GM19025 (cell line): ENCODE results near the gene COPA.
A peak's percentile ranks its signal among the peaks of the same experiment; 100 is the strongest.
"Not testable (repeated sequence)": the region's sequence is repeated elsewhere in the genome, so short reads cannot be mapped to it uniquely, and the experiment has no call there.

Experiments used
- ATAC-seq: cut with Tn5 transposase; IDR thresholded peaks from one replicate; pipeline ENCODE4 v1.9.1; 2021; ENCODE audit warnings: mild to moderate bottlenecking, low read depth, moderate library complexity; ENCODE audit not compliant: unreplicated experiment

Gene COPA

GRCh38 chr1:160338580-160338979, 4.5 kb downstream of the COPA start:
- ATAC-seq = no peak

DNA sequence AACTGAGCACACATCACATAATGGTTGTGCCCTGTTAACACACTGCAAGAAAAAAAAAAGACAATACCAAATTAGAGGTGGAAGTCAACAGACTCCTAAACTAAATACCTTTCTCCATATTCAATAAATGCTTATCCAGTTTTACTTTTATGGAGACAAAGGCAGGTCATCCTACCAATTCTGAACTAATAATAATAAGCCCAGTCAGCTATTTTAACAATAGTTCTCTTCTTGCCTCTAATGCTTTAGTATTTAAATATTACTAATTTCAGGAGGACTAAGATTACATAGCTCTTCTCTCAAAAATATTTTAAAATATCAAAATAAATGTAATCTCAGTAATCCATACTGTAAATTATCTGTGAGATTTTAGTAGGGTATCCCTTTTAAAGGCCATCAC, 10.5 kb downstream of the COPA start:
- ATAC-seq = no peak

DNA sequence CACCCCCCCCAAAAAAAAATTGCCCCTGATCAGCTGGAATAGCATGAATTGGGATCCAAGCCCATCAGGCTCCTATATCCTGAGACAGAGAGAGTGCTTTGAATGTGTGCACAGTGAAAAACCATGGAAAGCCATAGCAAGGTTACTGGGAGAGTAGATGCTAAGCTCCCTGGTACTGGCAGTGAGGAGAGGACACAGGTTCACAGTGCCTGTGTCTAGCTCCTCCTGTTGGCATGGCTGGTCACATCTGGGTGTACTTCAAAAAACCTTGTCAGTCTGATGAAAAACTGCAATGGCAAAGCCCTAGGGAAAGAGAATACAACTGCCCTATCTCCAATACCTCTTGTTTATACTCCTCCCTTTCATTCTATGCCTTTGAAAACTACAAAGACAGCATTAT, 12.9 kb downstream of the COPA start:
- no peak for ATAC-seq

DNA sequence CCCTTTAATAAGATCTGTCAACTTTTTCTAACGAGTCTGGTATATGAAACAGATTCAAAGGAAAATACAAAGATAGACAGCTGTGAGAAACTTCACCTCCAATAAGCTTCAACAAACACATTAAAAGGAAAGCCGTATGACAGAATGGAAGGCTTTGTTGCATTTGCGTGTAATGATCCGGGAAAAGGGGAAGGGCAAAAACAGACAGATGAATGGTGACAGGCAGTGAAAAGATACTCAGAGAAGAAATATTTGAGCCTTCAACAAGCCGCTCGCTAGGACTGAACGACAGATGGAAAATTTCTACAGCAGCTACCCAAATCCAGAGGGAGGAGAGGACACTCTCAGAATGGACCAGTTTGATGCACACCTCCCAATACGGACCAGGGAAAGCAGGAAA, 14.9 kb downstream of the COPA start:
- ATAC-seq = no peak

- ATAC-seq = no peak
Observed at GRCh38 chr1:160326418-160326817, 16.6 kb downstream of the COPA start.

DNA sequence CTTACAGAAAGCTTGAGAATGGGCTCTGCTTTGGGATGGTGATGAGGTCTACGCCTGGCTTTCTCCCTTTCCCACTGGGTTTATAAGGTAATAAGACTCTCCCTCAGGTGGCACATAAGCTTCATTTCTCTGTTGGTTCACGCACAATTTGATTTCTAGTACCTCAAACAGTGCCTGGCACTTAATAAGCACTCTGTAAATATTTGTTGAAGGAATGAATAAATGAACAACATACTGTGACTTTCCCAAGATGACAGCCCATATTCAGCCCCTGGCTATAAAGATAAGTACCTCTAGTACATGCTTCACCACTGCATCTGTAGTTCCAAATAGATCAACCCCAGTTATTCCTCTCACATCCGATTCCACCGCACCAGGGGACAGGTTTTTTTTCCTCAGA, 17.8 kb downstream of the COPA start:
- ATAC-seq = no peak

- ATAC-seq = no peak
Observed at GRCh38 chr1:160322831-160323230, 20.2 kb downstream of the COPA start.

DNA sequence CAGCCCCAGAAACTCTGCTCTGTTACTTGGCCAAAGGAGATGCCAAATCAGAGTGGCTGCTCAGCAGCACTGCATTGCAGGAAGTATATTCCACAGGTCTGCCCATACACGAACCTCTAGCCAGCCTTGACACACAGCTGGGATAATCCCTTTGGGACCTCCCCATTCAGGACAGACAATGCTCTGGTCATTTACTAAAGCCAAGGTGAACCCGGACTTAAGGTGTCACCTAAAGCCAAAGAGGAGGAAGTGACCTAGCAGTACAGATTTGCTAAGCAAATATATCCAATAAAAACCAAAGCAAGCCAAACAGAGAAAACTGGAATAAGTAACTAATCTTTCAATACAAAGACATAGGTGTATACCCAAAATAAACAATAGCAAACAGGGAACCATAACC, 27.7 kb downstream of the COPA start:
- no peak for ATAC-seq

GRCh38 chr1:160309571-160309970, 33.5 kb downstream of the COPA start:
- no peak for ATAC-seq

DNA sequence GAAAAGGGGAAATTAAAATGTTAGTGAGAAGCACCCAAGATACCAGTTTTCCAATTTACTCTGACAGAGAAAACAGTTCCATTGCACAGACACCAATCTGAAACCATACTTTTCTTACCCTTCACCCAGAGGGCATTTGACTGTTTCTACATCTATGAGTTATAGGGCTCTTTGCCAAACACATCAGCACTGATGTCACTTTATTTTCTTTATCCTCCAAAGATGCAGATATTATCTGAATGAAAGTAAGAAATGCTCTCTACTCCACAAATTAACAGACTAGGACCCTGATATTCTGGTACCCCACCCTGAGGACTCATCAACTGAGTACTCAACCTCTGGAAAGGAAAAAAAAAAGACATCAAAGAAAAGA, 33.9 kb downstream of the COPA start:
- ATAC-seq = no peak

GRCh38 chr1:160308451-160309184, 34.4 kb downstream of the COPA start:
- ATAC-seq = no peak

GRCh38 chr1:160307118-160307791, 35.8 kb downstream of the COPA start:
- ATAC-seq = no peak

- no peak for ATAC-seq
Observed at GRCh38 chr1:160300173-160300572, 42.9 kb downstream of the COPA start.

- ATAC-seq = no peak
Observed at GRCh38 chr1:160296036-160296435, 47.0 kb downstream of the COPA start.

DNA sequence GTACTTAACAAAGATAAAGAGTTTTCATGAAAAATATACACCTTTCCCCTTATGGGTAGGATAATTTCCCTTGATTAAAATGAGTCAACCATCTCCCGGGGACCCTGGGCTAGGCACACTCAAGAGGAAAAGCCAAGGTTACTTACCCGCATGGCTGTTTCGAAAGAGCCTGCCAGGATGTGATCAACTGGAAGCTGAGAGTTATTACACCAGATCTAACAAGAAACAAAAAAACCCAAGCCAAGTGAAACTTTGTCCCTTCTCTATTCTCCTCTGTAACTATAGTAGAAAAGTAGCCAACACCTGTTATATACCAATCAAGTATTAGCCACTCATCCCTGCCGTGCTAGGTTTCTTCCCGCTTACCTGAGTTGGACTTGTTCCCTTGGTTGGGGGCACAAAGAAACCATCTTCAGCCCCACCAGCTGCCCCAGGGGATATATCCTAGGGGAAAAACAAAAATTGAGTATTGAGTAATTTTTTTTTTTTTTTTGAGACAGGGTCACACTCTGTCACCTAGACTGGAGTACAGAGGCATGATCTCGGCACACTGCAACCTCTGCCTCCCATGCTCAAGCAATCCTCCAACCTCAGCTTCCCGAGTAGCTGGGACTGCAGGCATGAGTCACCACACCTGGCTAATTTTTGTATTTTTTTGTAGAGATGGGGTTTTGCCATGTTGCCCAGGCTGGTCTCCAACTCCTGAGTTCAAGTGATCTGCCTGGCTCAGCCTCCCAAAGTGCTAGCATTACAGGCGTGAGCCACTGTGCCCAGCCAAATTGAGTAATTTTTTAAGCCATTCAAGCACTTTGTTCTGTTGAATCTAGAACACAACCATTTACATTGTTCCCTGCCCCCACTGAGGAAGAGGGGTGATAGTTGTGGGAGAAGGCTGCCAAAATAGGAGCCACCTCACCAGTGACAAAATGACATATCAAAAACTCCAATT, 49.8 kb downstream of the COPA start:
- ATAC-seq = no peak

GRCh38 chr1:160291248-160292220, 51.5 kb downstream of the COPA start:
- ATAC-seq = no peak

DNA sequence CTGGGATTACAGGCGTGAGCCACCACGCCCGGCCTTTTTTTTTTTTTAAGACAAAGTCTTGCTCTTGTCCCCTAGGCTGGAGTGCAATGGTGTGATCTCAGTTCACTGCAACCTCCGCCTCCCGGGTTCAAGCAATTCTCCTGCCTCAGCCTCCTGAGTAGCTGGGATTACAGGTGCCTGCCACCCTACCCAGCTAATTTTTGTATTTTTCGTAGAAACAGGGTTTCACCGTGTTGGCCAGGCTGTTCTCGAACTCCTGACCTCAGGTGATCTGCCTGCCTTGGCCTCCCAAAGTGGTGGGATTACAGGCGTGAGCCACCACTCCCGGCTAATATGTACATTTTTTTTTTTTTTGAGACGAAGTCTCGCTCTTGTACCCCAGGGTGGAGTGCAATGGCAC, 55.3 kb downstream of the COPA start:
- ATAC-seq = not testable (repeated sequence)

DNA sequence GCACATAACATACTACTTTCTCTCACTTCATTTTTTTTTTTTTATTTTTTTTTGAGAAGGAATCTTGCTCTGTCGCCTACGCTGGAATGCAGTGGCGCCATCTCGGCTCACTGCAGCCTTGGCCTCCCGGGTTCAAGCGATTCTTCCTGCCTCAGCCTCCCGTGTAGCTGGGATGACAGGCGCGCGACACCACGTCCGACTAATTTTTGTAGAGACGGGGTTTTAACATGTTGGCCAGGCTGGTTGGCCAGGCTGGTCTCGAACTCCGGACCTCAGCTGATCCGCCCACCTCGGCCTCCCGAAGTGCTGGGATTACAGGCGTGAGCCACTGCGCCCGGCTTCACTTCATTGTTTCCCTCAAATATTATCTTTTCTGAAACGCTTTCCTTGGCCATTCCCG, 57.5 kb downstream of the COPA start:
- ATAC-seq = no peak

- ATAC-seq = peak; percentile 97
Observed at GRCh38 chr1:160284782-160285344, 58.2 kb downstream of the COPA start, which contains the start of gene PEX19. Gene PEX19 (minus strand): TSS chr1:160285133. CDS start chr1:160285124, 9 bp downstream.
